HG03097 (cell line): ENCODE results near the gene MSGN1.
A peak's percentile ranks its signal among the peaks of the same experiment; 100 is the strongest.

Experiments
- ATAC-seq: cut with Tn5 transposase; IDR thresholded peaks from one replicate; pipeline ENCODE4 v1.9.1; 2021; ENCODE audit not compliant: unreplicated experiment, low FRiP score

Gene MSGN1, protein sequence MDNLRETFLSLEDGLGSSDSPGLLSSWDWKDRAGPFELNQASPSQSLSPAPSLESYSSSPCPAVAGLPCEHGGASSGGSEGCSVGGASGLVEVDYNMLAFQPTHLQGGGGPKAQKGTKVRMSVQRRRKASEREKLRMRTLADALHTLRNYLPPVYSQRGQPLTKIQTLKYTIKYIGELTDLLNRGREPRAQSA

DNA sequence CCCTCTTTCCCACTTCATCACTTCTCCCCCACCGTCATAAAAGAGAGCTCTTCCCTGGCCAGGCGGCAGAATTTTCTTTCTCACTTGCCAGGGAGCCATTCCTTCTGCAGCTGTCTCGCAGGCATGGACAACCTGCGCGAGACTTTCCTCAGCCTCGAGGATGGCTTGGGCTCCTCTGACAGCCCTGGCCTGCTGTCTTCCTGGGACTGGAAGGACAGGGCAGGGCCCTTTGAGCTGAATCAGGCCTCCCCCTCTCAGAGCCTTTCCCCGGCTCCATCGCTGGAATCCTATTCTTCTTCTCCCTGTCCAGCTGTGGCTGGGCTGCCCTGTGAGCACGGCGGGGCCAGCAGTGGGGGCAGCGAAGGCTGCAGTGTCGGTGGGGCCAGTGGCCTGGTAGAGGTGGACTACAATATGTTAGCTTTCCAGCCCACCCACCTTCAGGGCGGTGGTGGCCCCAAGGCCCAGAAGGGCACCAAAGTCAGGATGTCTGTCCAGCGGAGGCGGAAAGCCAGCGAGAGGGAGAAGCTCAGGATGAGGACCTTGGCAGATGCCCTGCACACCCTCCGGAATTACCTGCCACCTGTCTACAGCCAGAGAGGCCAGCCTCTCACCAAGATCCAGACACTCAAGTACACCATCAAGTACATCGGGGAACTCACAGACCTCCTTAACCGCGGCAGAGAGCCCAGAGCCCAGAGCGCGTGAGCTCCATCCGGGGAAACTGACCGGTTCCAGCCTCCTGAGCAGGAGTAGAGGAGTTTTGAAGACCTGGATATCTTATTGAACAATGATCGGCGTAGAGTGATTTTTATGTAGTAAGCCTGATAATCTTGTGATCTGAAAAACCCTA lies at the start of gene MSGN1:
MSGN1 (plus strand) TSS at position 65 of the 850 bp plus-strand sequence; CDS start at position 124, 59 bp downstream.
- no peak for ATAC-seq

DNA sequence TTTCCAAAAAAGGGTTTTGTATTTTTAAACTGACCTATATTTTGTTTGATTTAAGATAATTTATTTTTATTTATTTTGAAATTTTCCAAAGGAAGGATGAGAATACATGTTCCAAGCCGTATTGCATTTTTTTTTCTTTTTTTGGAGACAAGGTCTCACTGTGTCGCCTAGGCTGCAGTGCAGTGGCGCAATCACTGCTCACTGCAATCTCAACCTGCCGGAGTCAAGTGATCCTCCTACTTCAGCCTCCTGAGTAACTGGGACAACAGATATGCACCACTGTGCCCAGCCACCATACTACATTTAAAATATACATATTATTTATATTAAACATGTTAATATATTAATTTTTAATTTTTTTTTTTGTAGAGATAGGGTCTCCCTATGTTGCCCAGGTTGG lies 47.4 kb upstream of the MSGN1 start:
- no peak for ATAC-seq

DNA sequence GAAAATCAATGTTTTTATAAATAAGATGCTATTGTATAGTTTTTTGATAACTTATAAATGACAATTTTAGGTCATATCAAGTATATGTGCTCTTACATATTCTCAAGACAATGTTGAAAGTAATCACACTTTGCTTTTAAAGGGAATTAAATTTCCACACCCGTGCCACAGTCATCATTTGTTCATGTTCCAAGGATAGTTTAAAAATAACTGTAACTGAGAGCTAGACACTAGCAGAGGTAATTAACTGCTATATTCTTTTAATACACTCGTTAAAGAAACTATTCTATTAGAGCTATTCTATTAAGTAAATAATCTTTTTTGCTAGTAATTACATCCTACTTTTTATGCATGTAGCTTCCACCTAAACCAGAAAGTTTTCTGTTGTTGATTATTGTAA lies 44.3 kb upstream of the MSGN1 start:
- no peak for ATAC-seq

DNA sequence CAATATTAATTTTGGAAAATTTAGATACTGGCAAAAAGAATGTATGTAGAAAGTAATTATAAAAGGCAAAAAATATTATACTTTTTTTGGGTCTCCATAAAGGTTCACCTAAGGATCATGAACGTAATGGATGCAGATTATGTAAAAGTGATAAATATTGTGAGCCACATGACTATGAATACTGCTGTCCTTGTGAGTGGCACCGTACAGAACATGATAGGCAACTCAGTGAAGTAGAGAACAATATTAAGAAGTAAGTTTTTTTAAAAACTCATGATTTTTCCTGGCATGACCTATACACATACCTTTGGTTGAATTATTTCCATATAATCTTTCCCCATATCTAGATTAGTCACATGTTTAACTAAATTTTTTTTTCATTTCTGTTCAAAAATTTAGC lies 43.7 kb upstream of the MSGN1 start:
- ATAC-seq, result no peak

DNA sequence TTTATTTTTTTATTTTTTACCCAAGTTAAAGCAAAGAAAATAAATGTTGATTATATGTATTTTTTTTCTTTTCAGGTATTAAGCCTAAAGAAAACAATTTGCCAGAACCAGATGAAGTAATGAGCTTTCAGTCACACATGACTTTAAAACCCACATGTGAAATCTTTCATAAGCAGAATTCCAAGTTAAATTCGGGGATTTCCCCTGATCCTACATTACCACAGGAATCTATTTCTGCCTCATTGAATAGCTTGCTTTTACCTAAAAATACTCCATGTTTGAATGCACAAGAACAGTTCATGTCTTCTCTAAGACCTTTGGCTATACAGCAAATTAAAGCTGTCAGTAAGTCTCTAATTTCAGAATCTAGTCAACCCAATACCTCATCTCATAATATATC lies 35.7 kb upstream of the MSGN1 start:
- no peak for ATAC-seq

DNA sequence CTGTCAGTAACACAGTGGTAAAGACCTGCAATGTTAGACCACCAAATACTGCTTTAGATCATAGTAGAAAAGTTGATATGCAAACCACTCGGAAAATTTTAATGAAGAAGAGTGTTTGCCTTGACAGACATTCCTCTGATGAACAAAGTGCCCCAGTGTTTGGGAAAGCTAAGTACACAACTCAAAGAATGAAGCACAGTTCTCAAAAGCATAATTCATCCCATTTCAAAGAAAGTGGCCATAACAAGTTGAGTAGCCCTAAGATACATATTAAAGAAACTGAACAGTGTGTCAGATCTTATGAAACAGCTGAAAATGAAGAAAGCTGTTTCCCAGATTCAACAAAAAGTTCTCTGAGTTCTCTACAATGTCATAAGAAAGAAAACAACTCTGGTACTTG lies 34.8 kb upstream of the MSGN1 start:
- no peak for ATAC-seq

DNA sequence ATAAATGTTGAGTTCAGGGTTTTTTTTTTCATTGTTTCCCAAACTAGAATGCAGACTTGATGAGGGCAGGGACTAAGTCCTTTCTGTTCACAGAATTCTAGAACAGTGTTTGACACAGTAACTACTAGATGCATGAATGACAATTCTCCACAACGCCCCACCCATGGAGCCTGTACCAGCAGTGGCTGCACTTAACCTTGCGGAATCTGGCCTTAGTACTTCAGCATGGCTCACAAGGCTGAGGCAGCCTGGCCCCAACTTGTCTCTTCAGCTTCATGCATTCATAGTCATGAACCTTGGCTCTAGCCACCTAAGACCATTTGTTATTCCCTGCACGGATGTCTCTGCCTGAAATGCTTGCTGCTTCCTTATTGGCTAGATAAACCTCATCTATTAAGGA lies 29.5 kb upstream of the MSGN1 start:
- no peak for ATAC-seq

DNA sequence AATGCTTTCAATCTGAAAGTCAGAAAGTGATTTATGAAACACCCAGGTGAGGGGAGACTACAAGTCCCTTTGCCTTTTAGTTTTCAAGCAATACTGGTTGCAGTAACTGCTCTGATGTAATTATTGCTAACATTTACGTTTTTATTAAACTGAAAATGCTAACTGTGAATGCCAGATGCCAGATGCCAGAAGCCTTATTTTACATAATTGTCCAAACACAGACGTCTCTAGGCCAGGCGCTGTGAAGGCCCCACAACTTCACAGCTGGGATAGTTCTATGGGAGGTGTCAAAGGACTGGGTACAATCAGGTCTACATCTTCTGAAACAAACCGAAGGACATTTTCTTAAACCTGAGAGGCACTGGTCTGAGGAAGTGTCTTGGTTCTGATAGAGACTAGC lies 27.5 kb upstream of the MSGN1 start:
- no peak for ATAC-seq

DNA sequence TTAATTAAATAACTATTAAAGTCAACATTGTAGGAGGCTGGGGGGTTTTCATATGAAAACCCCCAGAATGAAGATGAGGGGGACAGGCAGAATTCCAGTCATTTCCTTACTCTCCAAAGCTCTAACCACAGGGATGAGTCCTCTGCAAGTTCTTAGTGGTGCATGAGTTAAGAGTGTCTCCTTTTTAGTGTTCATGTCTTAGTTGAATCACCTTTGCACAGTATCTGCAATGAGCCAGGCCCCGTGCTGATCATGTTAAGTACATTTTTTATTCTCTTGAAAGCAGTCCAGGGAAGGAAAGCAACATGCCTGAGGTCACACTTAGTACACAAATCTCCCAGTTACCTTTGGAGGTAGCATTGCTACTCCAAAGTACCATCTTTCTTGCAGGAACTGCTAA lies 25.7 kb upstream of the MSGN1 start:
- ATAC-seq, result no peak

DNA sequence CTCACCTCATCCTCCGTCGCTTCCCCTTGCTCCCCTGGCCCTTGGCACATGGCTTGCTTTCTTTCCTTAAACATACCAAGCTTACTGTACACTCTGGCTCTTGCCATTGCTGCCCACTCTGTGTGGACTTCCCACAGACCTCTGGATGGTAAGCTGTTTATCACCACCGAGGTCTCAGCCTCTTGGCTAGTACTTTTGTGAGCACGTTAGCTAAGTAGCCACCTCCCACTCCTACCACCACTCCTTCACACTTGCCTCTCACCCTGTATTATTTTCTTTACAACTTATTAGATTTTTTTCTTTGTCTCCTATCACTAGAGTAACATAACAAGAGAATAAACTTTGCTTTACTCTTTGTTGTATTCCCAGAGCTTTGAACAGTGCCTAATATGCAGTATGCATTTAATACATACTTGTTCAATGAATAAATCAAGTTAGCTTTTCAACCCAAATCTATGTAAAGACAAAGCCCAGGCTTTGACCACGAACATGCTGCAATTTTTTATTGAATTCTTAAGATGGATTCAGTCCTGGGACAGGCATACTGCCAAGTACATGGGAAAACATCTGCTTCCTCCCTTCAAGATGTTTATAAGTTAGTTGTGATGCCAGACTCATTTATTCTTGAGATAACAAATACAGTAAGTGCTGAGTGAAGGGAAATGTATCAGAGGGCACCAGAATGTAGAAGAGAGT lies 25.0 kb upstream of the MSGN1 start:
- no peak for ATAC-seq

DNA sequence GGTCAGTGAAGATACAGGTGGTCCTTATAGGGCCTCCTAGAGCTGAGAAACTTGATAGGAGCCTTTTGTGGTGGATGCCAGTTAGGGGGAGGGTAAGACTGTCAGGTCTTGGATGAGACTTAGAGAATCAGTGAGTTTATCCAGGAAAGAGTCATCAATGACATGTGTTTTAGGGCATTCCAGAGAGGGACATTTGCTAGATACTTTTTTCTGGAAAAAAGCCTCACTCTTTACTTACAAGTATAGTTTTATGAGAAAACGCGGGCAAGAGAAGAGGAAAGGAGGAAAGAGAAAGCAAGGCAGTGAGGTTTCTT lies 24.5 kb upstream of the MSGN1 start:
- ATAC-seq, result no peak

DNA sequence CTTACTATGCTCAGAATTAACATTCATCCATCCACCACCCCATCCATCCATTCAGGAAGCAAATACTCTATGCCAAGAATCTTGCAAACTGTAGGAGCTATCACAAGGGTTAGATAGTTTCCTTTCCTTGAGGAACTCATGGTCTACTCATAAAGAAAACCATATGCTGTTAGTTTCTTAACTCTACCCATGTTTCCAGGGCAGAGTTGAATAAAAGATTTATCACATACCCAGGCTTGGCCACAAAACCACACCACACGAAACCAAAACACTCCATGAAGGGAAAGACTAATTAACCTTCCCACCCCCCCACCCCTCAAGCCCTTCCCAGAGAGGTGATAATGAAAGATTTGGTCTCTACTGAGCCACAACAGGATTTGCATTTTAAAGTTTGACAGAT lies 23.7 kb upstream of the MSGN1 start:
- ATAC-seq, result peak; percentile 71

DNA sequence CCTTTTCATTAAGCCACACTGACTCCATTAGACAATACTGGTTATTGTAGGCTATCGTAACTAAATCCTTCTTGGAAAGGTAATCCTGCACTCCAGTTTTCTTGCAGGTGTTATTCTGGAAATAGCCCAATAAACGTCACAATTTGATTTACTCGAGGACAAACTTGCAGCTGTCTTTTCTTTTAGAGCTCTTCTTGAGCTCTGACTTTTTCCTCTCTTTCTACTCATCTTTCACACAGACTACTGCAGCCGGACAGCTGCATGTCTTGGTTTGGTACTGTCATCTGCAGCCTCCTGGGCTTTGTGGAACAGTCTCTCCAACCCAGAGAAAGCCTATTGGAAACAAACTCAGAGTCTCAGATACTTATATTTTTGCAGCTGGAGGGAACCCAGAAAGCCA lies 23.0 kb upstream of the MSGN1 start:
- ATAC-seq, result no peak

DNA sequence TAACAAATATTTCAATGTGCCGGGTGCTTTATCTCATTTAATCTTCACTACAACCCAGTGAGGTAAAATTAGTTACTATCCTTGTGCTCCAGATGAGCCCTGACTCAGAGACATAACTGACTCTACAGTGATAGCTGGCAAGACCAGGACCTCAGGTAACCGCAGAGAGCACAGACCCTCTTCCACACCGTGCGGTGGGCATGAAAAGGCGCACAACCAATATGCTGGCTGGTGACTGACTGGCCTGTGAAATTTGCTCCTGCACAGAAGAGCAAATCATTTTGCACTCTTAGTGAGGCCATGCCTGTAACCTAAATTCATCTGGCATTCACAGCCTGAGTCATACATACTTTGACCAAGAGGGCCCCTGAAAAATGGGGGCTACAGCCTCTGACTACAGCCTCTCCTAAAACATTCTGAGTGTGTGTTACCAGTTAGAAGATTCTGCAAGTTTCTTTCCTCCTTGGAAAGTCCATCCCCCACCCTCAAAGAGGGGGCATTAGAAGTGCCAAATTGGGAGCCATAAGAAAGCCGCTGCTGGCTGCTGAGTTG lies 22.4 kb upstream of the MSGN1 start:
- ATAC-seq, result no peak

DNA sequence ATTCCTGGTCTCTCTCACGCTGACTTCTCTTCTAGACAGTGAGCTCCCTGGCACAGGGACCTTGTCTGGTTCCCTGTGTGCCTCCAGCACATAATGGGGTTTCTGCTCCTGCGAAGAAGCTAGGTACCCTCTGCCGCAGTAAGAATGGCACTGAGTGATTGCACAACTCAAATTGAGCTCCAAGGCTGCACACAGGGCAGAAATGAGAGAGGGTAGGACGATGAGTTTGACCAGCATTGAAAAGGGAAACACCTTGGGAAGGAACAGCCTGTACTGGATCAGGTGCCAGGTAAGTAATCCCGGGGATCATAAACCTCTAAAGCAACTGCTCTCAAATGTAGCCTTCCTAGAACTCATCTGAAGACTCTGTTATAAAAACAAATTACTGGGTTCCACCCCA lies 21.0 kb upstream of the MSGN1 start:
- ATAC-seq, result no peak

DNA sequence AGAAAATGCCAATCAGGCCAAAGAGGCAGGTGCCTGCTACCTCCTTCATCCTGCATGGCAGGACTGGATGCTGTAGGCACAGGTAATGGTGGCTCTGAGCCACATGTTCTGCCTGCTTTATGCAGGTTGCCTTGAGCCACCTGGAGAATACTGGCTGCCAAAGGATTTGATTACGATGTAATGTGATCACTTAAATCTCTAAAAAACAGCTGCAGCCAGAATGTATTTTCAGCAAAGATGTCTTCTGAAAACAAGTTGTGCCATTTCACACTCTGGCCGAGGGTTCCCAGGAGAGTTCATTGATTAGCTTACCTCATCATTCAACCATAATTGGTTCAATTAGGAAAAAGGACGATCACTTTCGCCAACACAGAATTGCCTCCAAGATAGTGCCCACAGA lies 17.9 kb upstream of the MSGN1 start:
- no peak for ATAC-seq

DNA sequence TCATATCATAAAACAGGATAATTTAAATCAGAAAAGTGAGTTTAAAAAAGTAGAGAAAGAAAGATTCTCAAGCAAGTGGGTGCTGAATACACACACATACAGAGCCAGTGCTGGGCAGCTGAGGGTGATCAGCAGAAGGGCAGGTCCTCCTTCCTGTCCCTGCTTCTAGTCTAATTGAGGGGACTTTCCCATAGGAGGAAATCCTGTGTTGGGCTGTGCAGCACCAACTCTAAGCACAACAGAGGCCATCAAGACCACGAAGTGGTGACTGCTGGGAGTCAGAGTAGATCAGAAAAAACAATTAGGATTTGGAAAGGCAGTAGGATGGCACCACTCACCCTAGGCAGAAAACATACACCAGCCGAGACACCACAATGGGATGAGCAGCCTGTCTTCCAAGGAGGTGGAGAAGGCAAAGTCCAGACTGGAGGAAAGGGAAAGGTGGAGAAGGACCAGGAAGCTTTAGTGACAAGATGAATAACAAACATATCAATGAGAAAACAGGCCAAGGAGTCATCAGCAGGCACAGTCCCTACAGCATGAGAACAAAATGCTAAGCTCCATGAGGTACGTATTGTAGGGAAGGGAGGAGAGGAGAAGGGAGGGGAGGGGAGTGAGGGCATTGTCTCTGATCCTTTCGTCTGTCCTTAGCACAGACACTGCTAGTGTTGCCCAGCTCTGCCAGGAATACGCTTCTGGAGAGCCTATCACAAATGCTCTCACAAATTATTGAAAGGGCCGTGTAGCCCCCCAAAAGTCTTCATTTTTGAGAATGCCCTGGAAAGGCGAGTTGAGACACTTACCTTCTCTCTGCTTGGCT lies 16.7 kb upstream of the MSGN1 start:
- ATAC-seq, result no peak

DNA sequence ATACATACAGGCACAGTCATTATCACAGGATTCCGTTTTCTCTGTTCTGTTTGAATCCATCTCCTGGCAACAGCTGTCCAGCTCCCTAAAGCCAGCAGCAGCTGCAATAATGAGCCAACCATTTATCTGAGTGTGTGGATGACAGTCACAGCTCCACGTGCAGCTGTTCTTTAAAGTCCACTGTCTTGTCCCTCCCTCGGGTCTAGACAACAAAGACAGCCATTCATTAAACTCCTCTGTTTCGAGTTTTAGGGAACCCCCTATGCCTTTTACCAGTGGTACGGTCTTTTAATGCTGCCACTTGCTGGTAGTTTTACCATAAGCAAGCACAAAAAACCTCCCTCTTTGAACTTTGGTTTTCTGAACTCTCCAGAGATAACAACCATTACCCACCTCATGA lies 16.0 kb upstream of the MSGN1 start:
- no peak for ATAC-seq

DNA sequence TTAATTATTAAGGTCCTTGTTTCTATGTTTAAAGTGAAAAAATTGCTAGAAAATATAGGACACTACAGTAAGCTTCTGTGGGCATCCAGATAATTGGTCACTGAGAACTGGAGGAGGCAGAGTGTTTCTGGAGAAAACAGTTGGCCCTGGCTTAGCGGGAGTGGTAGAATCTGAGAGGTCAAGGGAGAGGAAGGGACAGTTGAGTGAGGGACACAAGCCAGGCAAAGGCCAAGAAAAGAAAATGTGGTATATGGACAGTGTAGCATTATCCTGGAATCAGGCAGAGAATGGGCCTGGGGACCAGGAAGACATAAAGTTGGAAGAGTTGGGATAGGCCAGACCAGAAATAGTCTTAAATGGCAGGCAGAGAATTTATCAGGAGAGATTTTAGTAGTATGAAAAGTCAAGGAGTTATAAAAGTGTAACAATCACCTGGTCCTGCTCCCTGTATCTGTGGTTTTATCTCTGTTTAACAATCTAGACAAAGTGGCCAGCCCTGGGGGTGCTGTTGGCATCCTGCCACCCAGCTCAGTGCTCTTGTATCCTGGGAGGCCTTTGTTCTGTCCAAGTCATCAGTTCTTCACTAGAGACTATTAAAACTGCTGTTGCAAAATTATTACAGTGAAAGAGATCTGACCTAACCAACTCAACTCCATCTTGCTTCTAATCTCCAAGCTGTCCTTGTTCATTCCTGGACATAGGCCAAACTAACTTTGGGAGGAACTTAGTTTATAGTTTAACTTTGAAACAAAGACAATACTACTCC lies 15.4 kb upstream of the MSGN1 start:
- no peak for ATAC-seq

DNA sequence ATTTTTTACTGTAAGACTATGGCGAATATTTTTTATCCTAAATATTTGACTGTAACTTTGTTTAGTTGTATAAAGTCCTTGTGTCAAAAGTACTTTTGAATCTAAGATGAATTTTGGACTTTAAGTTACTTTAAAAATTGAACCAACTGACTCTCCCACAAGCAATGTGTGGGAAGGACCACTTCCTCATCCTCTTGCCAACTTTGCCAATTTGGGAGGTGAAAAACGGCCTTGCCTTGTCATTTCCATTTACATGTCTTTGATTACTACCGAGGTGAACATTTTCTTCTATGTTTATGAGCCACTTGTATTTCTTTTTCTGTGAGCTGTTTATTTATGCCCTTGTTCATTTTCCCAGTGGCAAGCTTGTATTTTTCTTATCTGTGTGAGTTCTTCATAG lies 12.8 kb upstream of the MSGN1 start:
- no peak for ATAC-seq
